Measurements from ENCODE around the gene CTNNA3.

- TF ChIP-seq CTCF (IDR thresholded peaks at IDR 0.05 in 8 of 11, conservative IDR thresholded peaks at IDR 0.05 in 3 of 11) (no peak), POLR2AphosphoS5 (IDR thresholded peaks at IDR 0.05) (no peak), POLR2A (IDR thresholded peaks at IDR 0.05) (no peak)
Observed at GRCh38 chr10:66555061-66555460, 1140.9 kb downstream of the CTNNA3 start.

Measured in spleen (tissue), 7 donors.